Mesodermal cell (in vitro differentiated cells): ENCODE measurements around the gene MYLK3.

ENCODE experiments used
- H3K27ac ChIP-seq: 2 replicates; pipeline ENCODE4 v1.7.0; 2013; ENCODE audit warnings: mild to moderate bottlenecking, low read depth, low read length, moderate library complexity; ENCODE audit not compliant: severe bottlenecking
- H3K36me3 ChIP-seq: 2 replicates; pipeline ENCODE4 v1.7.1; 2013; ENCODE audit warnings: mild to moderate bottlenecking, low read length, moderate library complexity; ENCODE audit not compliant: control insufficient read depth, insufficient read depth
- H3K4me1 ChIP-seq: one replicate; pipeline ENCODE4 v1.7.1; 2013; ENCODE audit warnings: mild to moderate bottlenecking, low read length; ENCODE audit not compliant: insufficient read depth, control insufficient read depth, poor library complexity, severe bottlenecking
- H3K4me3 ChIP-seq: 2 replicates; pipeline ENCODE4 v1.7.0; 2013; ENCODE audit warnings: low read length, control low read depth, mild to moderate bottlenecking; ENCODE audit not compliant: insufficient read depth, poor library complexity, severe bottlenecking; ENCODE audit errors: extremely low read depth
- H3K9me3 ChIP-seq: 2 replicates; pipeline ENCODE4 v1.7.1; 2013; ENCODE audit warnings: mild to moderate bottlenecking, low read length, moderate library complexity; ENCODE audit not compliant: control insufficient read depth
- WGBS, 2 experiments: methylation state at CpG; one replicate each; pipeline ENCODE4 v1.1.5; 2013; ENCODE audit warnings: missing lambda C conversion rate in 2 of 2; ENCODE audit not compliant: insufficient coverage in 2 of 2; 5-methylcytosine and 5-hydroxymethylcytosine counted together

MYLK3 gene

GRCh38 chr16:46727184-46727583 lies 21.0 kb downstream of the MYLK3 start:
- WGBS, 2 experiments, result 98 to 100% methylated on average over 2 to 7 of the region's 7 CpGs
- H3K9me3 ChIP-seq, result no peaks in the 10 kb centered on the region
- peaks cover 10% of the 10 kb centered on the region for H3K4me1 ChIP-seq
- H3K36me3 ChIP-seq, result no peaks in the 10 kb centered on the region
- no peak overlapping the region for H3K4me3 ChIP-seq
- H3K27ac ChIP-seq, result no peak overlapping the region

DNA sequence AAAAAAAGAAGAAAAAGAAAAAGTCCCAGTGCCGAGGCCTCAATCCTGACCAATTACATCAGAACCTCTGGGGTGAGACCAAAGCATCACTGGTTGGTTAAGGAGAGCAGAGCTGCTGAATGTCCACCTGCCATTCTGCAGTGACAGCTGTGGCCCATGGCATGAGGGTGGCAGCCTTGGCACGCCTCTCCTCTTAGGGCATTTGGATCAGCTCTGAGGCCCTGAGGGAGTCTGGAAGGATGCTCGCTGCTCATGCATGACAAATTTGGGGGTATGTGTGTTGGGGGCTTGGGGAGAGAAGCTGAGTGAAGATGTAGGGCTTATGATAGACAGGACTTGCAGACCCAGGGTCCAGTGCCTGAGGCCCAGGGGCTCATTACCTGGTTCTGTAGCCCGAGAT lies 26.3 kb downstream of the MYLK3 start:
- Histone ChIP-seq H3K36me3 (no peaks in the 10 kb centered on the region), H3K4me1 (peaks cover 6% of the 10 kb centered on the region), H3K4me3 (no peak overlapping the region), H3K27ac (no peak overlapping the region), H3K9me3 (no peaks in the 10 kb centered on the region)
- WGBS, 2 experiments, result 94 to 96% methylated on average over 2 to 3 of the region's 4 CpGs

DNA sequence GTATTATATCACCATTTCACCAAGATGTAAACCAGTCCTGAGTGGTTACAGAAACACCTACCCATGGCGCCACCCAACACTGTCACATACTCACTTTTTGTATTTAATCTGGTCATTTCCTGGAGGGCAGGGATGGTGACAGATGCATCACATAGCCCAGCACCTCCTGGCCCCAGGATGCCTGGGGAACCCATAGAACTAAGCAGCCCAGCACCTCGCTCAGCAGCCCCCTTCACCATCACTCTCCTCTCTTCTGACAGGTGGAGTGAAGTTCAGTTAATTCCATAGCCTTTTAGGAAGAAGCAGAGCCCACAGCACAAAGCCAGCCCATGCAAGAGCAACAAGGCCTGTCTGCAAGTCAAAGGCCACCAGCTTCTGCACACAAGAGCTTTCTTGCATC lies 27.5 kb downstream of the MYLK3 start:
- WGBS, 2 experiments, result 100% methylated on average over 1 to 2 of the region's 2 CpGs
- Histone ChIP-seq H3K36me3 (no peaks in the 10 kb centered on the region), H3K4me3 (no peak overlapping the region), H3K27ac (no peak overlapping the region), H3K9me3 (peaks cover under 1% of the 10 kb centered on the region), H3K4me1 (no peaks in the 10 kb centered on the region)

GRCh38 chr16:46719528-46719927 lies 28.6 kb downstream of the MYLK3 start:
- WGBS, 2 experiments, result 100% methylated on average over 1 to 4 of the region's 6 CpGs
- Histone ChIP-seq H3K4me1 (no peaks in the 10 kb centered on the region), H3K4me3 (no peak overlapping the region), H3K36me3 (no peaks in the 10 kb centered on the region), H3K9me3 (peaks cover 5% of the 10 kb centered on the region), H3K27ac (no peak overlapping the region)

- 95 to 97% methylated on average over 6 to 8 of the region's 8 CpGs for WGBS, 2 experiments
- H3K4me1 ChIP-seq, result no peaks in the 10 kb centered on the region
- H3K9me3 ChIP-seq, result peaks cover 5% of the 10 kb centered on the region
- no peak overlapping the region for H3K4me3 ChIP-seq
- no peaks in the 10 kb centered on the region for H3K36me3 ChIP-seq
- no peak overlapping the region for H3K27ac ChIP-seq
Measured at GRCh38 chr16:46718214-46718613, 29.9 kb downstream of the MYLK3 start.

DNA sequence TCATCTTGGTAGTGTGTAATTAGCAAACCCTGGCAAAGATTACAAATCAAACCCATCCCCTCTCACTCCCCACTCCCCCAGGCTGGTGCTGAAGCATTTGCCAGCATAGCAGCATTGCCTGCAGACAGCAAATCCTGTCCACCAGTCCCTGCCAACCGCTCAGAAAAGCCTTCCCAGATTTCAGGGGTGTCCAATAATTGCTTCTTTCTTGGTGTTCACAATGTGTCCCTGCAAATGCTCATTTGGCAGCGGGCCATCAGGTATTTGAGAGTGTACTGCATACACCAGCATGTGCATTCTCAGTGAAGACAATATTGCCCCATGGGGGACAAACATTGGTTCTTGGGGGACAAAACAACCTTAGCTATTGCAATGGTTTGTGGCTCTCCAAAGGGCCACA lies 30.5 kb downstream of the MYLK3 start:
- Histone ChIP-seq H3K36me3 (no peaks in the 10 kb centered on the region), H3K4me1 (no peaks in the 10 kb centered on the region), H3K27ac (no peak overlapping the region), H3K9me3 (peaks cover 5% of the 10 kb centered on the region), H3K4me3 (no peak overlapping the region)
- 97 to 100% methylated on average over 1 to 2 of the region's 2 CpGs for WGBS, 2 experiments

GRCh38 chr16:46715769-46716305 lies 32.3 kb downstream of the MYLK3 start:
- WGBS, 2 experiments, result 74 to 94% methylated on average over 4 to 5 of the region's 6 CpGs
- no peak overlapping the region for H3K27ac ChIP-seq
- no peak overlapping the region for H3K4me3 ChIP-seq
- no peaks in the 10 kb centered on the region for H3K4me1 ChIP-seq
- peaks cover 5% of the 10 kb centered on the region for H3K9me3 ChIP-seq
- no peaks in the 10 kb centered on the region for H3K36me3 ChIP-seq

- WGBS, 2 experiments, result 90 to 100% methylated on average over 2 to 3 of the region's 7 CpGs
- Histone ChIP-seq H3K36me3 (no peaks in the 10 kb centered on the region), H3K4me3 (no peak overlapping the region)
Measured at GRCh38 chr16:46714797-46715591, 33.1 kb downstream of the MYLK3 start.

GRCh38 chr16:46713634-46714033 lies 34.5 kb downstream of the MYLK3 start:
- H3K9me3 ChIP-seq, result peaks cover 5% of the 10 kb centered on the region
- no peak overlapping the region for H3K27ac ChIP-seq
- H3K4me3 ChIP-seq, result no peak overlapping the region
- 93 to 98% methylated on average over 3 of the region's 3 CpGs for WGBS, 2 experiments
- H3K36me3 ChIP-seq, result no peaks in the 10 kb centered on the region
- no peaks in the 10 kb centered on the region for H3K4me1 ChIP-seq

More at GRCh38 chr16:46714797-46715591, 33.1 kb downstream of the MYLK3 start:
- no peaks in the 10 kb centered on the region for H3K4me1 ChIP-seq
- no peak overlapping the region for H3K27ac ChIP-seq
- H3K9me3 ChIP-seq, result peaks cover 5% of the 10 kb centered on the region

DNA sequence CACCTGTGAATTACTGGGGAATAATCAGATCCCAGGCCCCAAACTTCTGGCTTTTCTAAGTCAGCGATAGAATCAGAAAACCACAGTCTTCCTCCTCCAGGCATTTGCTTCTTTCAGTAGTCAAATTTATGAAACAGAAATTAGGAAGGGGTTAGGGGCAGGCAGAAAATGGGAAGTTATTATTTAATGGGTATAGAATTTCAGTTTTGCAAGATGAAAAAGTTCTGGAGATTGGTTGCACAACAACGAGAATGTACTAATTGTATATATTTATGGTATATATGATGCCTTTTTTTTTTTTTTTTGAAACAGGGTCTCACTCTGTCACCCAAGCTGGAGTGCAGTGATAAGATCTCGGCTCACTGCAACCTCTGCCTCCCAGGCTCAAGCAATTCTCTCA lies 35.2 kb downstream of the MYLK3 start:
- peaks cover 5% of the 10 kb centered on the region for H3K9me3 ChIP-seq
- WGBS, 2 experiments, result 80% methylated on average over 1 of the region's 3 CpGs; no CpG with 5 or more reads in 1 of the 2 experiments
- no peaks in the 10 kb centered on the region for H3K36me3 ChIP-seq
- no peak overlapping the region for H3K4me3 ChIP-seq
- H3K4me1 ChIP-seq, result no peaks in the 10 kb centered on the region
- no peak overlapping the region for H3K27ac ChIP-seq
